Measurements from ENCODE around the gene CUBN.

CUBN gene

DNA sequence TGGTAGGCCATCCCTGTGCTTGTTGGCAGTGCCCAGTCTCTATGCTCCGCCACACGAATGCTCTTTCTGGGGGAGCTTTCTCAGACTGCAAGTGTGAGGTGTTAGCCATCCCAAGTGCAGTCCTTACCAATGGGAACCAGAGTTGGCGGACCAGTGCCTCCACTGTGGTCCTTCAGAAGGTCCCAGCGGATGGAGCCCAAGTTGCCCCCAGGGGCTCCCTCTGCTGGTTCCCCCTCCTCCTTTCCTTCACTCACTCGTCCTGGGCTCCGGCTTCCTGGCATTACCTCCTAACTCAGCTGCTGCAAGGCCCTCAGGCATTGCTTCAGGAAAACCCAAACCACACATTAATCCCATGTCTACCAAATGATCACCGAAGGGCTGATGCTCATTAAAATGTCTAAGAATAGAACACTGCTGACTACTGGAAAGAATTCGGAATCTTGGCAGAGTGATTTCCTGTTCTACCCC lies 139.8 kb downstream of the CUBN start:
- no peak for DNase-seq (ENCODE audit: low read depth in 3 of 3)

- no peak for DNase-seq (ENCODE audit: low read depth in 3 of 3)
Measured at GRCh38 chr10:16988900-16989299, 140.7 kb downstream of the CUBN start.

- DNase-seq (ENCODE audit: low read depth in 3 of 3): no peak
Measured at GRCh38 chr10:16987976-16988610, 141.5 kb downstream of the CUBN start.

DNA sequence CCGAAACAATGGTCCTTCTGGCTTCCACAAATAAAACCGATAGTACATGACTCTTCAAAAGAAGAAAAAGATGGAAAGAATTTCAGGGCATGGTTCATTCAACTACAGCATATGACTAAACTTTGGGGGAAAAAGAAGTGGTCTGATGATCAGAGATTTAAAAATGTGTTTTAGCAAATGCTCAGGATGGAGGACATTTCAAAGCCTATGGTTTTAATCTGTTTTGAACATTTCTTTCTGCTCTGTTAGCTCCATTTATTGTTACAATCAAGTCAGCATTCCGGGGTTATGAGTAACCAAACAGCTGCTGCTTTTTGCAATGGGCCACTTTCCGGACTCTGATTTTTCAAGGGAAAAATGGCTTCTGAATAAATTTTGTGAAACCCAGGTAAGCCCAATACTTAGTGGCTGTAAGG lies 142.4 kb downstream of the CUBN start:
- no peak for DNase-seq (ENCODE audit: low read depth in 3 of 3)

DNA sequence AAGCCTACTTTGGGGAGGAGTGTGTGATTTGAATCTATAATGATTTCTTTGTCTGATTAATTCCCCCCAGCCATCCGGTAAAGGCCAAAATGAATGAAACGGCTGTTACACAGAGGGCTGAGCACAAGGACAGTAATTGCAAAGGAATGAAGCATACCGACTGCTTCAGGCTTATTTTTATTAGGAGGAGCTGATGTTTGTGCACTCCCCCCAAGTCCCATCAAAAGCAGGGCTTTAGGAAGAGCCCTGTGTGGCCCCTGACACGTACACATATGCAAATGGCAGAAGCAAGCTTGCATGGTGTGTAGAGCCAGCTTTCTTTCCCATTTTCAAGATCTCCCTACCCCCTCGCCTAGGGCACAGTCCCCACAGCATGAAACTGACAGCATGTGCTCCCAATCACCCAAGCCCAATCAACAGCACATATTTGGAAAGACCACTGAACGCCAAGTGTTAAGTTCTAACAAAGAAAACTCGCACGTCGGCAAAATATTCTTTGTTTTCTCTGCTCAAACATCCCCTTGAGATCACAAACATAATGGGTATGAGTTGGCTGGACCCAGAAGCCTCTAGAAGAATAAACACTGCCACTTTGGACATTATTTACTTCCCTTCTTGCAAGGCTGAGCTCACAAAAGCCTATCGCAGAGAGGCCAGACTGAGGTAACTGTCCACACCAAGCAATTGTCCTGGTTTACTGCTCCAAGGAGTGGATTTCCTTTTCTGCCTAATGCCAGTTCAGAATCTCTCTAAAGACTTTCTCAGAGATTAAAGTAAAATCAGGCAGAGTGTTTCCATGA lies 143.0 kb downstream of the CUBN start:
- DNase-seq (ENCODE audit: low read depth in 3 of 3): no peak

DNA sequence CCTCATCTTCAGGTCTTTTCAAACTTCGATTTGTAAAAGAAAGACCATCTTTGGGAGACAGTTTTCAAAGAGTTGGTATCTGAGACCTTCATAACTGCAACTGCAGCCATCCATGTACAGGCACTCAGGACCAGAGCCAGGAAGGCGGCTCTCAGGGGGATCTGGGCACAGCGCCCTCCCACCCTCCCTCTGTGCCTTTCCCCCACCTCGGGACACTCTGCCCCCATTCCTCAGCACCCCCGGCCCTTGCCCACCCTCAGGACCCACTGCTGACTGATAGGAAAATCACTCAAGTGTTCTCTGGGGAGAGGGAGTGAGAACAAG lies 143.6 kb downstream of the CUBN start:
- DNase-seq (ENCODE audit: low read depth in 3 of 3): no peak

GRCh38 chr10:16984242-16984641 lies 145.4 kb downstream of the CUBN start:
- DNase-seq (ENCODE audit: low read depth in 3 of 3): no peak

GRCh38 chr10:16976803-16977202 lies 152.8 kb downstream of the CUBN start:
- DNase-seq (ENCODE audit: low read depth in 3 of 3): no peak

GRCh38 chr10:16975188-16975587 lies 154.4 kb downstream of the CUBN start:
- no peak for DNase-seq (ENCODE audit: low read depth in 3 of 3)

DNA sequence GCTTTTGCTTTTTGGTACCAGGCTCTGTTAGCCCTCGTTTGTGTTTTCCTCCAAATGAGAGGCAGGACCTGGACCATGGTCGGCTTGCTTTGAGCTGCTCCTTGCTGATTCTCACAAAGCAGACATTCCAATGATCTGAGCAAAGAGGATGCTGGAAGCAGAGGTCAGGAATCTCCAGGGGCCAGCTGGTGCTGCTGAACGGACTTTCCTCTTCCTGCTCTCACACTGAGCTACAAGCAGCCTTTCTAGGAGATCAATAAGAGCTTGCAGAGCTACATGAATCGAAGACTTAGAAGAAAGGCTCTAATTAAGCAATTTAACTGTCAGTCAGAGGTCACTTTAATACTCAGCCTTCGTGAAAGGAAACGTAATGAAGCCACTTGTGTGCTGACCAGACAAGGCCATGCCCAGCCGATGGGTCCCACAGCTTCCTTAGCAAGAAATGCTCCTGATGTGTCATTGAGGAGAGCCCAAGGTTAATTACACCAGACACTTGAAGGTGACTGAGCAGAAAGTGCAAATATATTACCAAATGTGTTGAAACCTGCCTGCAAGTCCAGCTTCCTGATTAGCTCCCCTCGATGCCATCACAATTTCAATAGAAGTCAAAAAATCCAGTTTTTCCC lies 161.1 kb downstream of the CUBN start:
- DNase-seq (ENCODE audit: low read depth in 3 of 3): no peak

DNA sequence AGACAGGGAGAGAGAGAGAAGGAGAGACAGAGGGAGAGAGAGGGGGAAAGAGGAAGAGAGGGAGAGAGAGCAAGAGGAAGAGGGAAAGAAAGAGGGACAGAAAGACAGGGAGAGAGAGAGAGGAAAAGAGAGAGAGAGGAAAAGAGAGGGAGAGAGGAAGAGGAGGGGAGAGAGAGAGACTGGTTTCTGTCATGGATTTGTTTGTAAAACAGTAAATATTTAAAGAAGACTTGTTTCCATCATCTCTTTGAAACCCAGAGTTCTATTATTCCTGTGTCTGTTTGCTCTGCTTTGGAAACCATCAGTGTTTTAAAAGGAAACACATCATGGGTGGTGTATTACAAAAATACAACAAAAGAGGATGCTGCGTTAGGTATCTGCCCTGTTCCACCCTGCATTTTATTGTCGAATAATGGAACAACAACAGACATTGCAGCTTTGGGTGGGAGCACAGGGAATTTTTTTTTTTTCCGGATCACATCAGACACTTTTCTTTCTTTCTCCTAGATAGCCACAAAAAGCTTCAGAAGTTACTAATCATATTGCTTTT lies 161.7 kb downstream of the CUBN start:
- DNase-seq (ENCODE audit: low read depth in 3 of 3): no peak

DNA sequence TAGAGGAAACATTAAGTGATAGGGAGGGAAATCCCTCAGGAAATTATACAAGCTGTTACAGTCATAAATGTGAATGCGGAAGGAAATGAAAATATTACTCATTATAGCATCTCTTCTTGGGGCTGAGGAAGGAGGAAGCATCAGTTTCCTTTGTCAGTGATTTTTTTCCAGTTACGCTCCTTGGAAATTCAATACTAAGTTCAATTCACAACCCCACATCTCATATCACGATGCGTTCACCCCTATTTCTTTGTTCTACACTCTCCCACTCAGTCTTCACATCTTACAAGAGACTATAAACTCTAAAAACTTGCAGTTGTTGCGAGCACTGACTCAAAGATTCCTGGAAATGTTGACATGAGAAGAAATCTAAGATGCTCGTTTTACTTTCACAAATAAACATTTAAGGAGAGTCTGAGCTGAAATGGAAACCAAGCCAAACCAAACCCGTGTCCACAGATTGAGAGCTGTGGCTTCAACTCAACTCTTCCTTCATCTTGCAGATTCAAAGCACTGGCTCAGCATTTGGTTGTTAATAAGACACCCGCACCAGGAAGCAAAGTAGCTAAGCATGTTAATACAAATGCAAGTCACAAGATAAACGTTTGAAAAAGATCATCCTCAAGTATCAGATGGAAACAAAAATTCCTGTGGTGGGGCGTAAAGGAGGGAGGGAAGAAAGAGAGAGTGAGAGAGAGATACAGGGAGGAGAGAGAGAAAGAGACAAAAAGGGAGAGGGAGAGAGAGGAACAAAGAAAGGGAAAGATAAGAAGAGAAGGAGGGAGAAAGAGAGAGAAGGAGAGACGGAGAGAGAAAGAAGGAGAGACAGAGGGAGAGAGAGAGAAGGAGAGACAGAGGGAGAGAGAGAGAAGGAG lies 162.4 kb downstream of the CUBN start:
- no peak for DNase-seq (ENCODE audit: low read depth in 3 of 3)

DNA sequence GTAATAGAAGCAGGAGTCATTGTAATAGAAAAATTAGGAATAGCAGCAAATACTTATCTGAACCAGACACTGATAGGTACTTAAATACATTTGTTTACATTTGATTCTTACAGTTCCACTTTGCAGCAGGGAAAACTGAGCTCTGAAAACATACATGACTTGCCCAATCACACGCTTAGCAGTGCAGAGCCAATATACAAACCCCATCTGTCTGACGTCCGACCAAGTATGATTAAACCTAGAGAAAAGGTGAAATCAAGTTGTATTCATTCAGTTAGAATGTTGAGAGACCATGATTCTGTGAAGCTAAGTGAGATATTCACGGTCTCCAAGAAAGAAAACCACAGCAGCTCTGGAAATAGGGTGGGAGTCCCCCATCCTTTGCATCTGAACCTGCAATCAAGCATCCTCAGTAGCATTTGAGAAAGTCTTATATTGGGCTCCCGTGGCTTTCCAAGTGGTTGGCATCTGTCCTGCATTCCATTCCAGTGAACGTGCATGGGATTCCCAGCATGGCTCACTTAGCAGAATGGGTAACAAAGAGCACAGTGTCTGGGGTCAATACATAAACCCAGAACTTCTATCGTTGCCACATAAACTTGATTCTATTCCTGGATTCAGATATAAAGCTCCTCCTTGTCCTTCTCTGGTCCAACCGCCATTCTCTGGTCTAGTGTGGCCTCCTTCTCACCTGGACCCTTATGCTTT lies 163.7 kb downstream of the CUBN start:
- DNase-seq (ENCODE audit: low read depth in 3 of 3): no peak

GRCh38 chr10:16965344-16965616 lies 164.3 kb downstream of the CUBN start:
- DNase-seq (ENCODE audit: low read depth in 3 of 3): no peak

DNA sequence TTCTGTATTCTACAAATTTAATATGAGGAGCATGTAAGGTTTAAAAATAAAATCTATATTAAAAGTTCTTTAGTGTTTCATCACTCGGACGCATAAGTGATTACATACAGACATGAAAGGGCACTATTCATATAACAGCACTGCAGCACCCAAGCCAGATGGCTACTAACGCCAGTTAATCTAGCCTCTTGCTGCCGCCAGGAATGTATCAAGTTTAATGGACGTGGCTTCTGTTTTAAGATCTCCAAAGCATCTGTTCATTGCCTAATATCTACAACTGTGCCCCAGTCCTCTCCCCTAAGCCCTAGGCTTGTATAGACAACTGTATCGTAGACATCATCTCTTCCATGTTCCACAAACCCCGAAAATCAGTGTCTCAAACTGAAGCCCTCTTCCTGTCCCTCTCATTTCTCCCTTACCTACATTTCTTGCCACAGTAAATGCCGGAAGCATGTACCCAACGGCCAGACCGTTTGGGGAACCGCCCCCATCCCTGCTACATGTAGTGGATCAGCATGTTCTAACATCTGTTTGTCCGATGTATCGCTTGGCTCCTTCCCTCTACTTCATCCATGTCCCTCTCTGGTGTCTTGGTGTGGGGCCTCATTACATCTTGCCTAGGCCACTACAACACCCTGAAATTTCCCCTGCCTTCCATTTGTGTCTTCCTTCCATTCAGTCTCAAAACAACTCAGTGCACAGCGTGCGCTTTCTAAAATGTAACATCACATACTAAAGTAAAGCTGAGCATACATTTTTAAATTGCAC lies 164.9 kb downstream of the CUBN start:
- no peak for DNase-seq (ENCODE audit: low read depth in 3 of 3)

DNA sequence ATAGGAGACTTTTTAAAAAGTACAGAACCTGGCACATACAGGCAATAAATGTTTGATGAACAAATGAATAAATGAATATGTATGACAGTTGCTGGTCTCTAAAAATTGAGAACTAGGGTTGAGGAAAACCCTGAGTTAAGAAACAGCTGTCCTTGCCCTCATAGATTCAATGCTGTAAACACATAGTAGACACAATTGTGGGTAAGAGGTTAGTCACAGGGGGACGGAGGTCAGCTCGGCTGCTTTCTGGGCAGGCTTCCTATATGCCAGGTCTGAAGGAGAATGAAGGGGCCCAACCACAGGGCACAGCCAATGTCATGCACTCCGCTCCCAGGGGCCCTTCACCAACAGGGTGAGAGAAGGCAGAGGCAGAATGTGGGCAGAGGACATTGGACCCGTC lies 169.1 kb downstream of the CUBN start:
- DNase-seq (ENCODE audit: low read depth in 3 of 3): no peak

DNA sequence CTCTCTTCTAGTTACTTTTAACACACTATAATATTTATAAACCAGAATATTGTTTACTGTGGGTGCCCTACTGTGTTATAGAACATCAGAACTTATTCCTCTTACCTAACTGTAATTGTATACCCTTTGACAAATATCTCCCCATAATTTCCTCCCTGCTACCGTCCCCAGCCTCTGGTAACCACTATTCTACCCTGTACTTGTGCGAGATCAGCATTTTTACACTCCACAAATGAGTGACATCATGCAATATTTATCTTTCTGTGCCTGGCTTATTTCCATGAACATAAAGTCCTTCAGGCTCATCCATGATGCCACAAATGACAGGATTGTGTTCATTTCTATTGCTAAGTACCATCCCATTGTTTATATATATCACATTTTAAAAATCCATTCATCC lies 172.6 kb downstream of the CUBN start:
- no peak for DNase-seq (ENCODE audit: low read depth in 3 of 3)

GRCh38 chr10:16954280-16955030 lies 175.2 kb downstream of the CUBN start:
- no peak for DNase-seq (ENCODE audit: low read depth in 3 of 3)

- DNase-seq (ENCODE audit: low read depth in 3 of 3): no peak
Measured at GRCh38 chr10:16953270-16953669, 176.3 kb downstream of the CUBN start.

GRCh38 chr10:16952610-16953009 lies 177.0 kb downstream of the CUBN start:
- DNase-seq (ENCODE audit: low read depth in 3 of 3): no peak

All from stimulated activated CD4-positive, alpha-beta T cell treated with anti-CD3 and anti-CD28 coated beads, TNF-alpha, amount 100 ng/mL, for 48 hours (primary cell).